Testis (tissue), 3 donors: ENCODE data around the gene ARFGAP3. TPM values are rescaled to one million over a fixed set of nuclear protein-coding genes. Genes with fewer than 3 reads are reported as not detected.

Experiments
- DNase-seq: peaks from one replicate; pipeline ENCODE4 v3.0.0-alpha.2; 2019
- H3K27ac ChIP-seq, 2 donors: fragments of 200-600 bp; sonication (generic); one replicate each; pipeline ENCODE4 v1.5.1; 2019
- H3K27me3 ChIP-seq: fragments of 200-600 bp; sonication (generic); one replicate; pipeline ENCODE4 v1.5.1; 2019
- H3K36me3 ChIP-seq: fragments of 200-600 bp; sonication (generic); one replicate; pipeline ENCODE4 v1.5.1; 2017; ENCODE audit warnings: low read depth; ENCODE audit errors: missing control alignments
- H3K4me1 ChIP-seq: fragments of 200-600 bp; sonication (generic); one replicate; pipeline ENCODE4 v1.5.1; 2019
- H3K4me3 ChIP-seq, 2 donors: fragments of 200-600 bp; sonication (generic); one replicate each; pipeline ENCODE4 v1.5.1; 2017 to 2019
- H3K9me3 ChIP-seq: fragments of 200-600 bp; sonication (generic); one replicate; pipeline ENCODE4 v1.5.1; 2017
- POLR2A ChIP-seq: fragments of 450-650 bp; IDR thresholded peaks from one replicate; pipeline ENCODE4 v1.6.1; 2017; ENCODE audit warnings: antibody characterized with exemption, mild to moderate bottlenecking, moderate library complexity
- WGBS, 2 donors: methylation state at CpG; one replicate each; pipeline ENCODE4 v1.1.5; 2018; 5-methylcytosine and 5-hydroxymethylcytosine counted together
- intact Hi-C: fragments of 100-400 bp; cut with DNase I; formaldehyde crosslinking; loops from one replicate; pipeline ENCODE4 v1.15.1; 2023; ENCODE audit warnings: low total_unique reads
- polyA plus RNA-seq: library from polyadenylated mRNA; stranded (reverse); fragments of 350-450 nt; fragmentation: Illumina TruSeq; extraction: RNeasy Lipid Tissue Mini Kit (QIAGEN cat#74804); gene quantifications from one replicate; pipeline ENCODE4 v1.2.3, GENCODE V29; 2014; ENCODE audit warnings: low read depth, low replicate concordance; ENCODE audit not compliant: insufficient read depth
- total RNA-seq, 2 donors: library from RNA; depleted of rRNA; stranded (reverse); fragments of >200 nt; gene quantifications; one replicate each; pipeline ENCODE4 v1.2.3, GENCODE V29; 2016
- TF ChIP-seq, protein P1 (sequence below), 3 experiments: fragments of 450-650 bp in 2 of 3; fragments of 200-600 bp in 1 of 3; sonication (generic) in 1 of 3; IDR thresholded peaks; one replicate each; pipeline ENCODE4 v1.5.1; 2016 to 2019; ENCODE audit warnings: antibody characterized with exemption in 3 of 3, mild to moderate bottlenecking in 2 of 3, moderate library complexity in 1 of 3

The ARFGAP3 gene
- total and polyA plus RNA-seq, 3 donors from 2014 or later = 50.2 to 82.9 (median 54.1) TPM

DNA sequence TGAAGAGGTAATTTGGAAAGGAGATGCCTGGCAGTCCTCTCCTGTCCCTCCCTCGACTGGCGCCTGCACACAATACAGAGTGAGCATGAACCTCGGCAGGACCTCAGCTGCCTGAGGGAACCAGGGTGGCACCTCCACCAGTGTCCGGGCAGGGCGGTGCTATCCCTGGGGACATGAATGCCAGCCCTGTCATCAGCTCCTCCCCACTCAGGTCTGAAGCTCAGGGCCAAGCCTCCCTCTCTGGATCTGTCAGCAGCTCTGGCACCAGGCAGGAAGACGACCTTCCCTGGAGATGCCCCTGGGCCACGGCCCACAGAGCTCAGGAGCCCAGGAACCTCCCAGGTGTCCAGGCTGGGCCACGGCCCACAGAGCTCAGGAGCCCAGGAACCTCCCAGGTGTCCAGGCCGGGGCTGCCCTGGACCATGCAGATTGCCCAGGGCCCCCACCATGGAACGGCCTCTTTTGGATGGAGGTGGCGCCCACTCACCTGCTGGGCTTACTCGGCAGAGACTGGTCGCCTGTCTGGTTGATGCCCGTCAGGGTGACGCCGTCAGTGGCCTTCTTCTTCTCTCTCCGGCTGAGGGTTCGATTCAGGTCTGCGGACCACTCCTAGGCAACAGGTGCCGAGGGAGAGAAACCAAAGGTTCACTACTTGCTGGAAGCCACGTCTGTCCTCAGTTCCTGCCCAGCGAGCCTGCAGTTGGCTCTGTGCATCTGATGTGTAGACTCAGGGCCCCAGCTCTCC lies 21.7 kb upstream of the ARFGAP3 start:
- no peaks in the 10 kb centered on the region for H3K27me3 ChIP-seq
- intact Hi-C loops = no loop called here
- DNase-seq = no peak
- no peak overlapping the region for H3K4me3 ChIP-seq
- no peak overlapping the region for H3K27ac ChIP-seq
- H3K36me3 ChIP-seq = no peaks in the 10 kb centered on the region
- H3K4me1 ChIP-seq = no peaks in the 10 kb centered on the region
- no peaks in the 10 kb centered on the region for H3K9me3 ChIP-seq
- WGBS, 2 donors = 92 to 96% methylated on average over 10 to 22 of the region's 22 CpGs
- TF ChIP-seq POLR2A = no peak
- TF ChIP-seq, protein P1, sequence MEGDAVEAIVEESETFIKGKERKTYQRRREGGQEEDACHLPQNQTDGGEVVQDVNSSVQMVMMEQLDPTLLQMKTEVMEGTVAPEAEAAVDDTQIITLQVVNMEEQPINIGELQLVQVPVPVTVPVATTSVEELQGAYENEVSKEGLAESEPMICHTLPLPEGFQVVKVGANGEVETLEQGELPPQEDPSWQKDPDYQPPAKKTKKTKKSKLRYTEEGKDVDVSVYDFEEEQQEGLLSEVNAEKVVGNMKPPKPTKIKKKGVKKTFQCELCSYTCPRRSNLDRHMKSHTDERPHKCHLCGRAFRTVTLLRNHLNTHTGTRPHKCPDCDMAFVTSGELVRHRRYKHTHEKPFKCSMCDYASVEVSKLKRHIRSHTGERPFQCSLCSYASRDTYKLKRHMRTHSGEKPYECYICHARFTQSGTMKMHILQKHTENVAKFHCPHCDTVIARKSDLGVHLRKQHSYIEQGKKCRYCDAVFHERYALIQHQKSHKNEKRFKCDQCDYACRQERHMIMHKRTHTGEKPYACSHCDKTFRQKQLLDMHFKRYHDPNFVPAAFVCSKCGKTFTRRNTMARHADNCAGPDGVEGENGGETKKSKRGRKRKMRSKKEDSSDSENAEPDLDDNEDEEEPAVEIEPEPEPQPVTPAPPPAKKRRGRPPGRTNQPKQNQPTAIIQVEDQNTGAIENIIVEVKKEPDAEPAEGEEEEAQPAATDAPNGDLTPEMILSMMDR (IDR thresholded peaks at IDR 0.05) = no peak

DNA sequence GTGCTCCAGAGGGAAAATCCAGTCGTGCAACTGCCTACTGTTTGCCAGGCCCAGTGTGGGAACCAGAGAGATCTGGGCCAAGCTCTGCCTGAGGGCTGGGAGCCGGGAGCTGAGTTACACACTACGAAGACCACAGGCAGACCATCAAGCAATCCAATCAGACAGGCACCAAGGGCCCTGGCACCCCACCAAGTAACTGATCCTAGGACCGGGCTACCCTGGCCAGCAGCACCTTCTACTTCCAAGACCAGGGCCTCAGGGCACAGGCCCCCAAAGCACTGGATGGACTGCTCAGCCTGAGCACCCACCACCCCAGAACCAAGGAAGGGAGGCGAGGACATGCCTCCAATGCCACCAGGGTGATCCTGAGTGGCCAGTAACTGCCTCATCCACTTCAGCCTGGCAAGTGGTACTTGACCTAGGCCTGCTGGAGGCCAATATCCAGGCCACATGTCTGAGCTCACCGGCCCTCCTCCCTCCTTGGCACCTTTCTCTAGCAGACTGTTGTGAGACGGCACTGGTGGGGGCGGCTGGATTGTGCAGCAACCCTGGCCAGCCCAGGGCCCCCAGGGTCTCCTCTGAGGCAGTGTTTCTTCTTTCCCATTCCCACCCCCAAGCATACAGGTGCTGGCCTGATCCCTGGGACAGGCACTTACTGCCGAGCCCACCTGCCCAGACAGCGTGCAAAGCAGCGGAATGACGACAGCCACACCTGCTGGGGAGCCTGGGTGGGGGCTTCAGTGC lies 20.7 kb upstream of the ARFGAP3 start:
- Histone ChIP-seq H3K27ac (no peak overlapping the region), H3K36me3 (no peaks in the 10 kb centered on the region)
- intact Hi-C loops = no loop called here

DNA sequence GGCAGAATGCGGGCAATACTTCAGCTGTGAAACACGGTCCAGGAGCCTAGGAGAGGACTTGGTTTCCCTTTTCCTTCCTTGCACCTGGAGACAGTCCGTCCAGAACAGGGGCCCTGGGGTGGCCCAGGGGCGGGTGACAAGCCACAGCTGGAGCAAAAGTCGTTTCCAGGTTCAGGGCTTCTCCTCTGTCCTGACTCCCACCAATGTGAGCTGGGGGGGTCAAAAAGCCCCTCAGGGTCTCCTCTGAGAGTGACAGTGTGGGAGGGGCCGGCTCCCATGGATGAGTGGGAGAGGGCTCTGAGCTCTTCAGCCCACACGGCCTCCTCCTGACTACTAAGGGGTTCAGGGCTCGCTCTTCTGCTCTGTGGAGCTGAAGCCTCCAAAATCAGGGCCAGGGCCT lies 20.1 kb upstream of the ARFGAP3 start:
- no peak for TF ChIP-seq POLR2A
- TF ChIP-seq, protein P1 (IDR thresholded peaks at IDR 0.05) = no peak
- DNase-seq = no peak
- H3K4me1 ChIP-seq = no peaks in the 10 kb centered on the region
- no peak overlapping the region for H3K4me3 ChIP-seq
- no peaks in the 10 kb centered on the region for H3K27me3 ChIP-seq
- H3K36me3 ChIP-seq = no peaks in the 10 kb centered on the region
- 80 to 87% methylated on average over 7 to 8 of the region's 8 CpGs for WGBS, 2 donors
- no peak overlapping the region for H3K27ac ChIP-seq
- no peaks in the 10 kb centered on the region for H3K9me3 ChIP-seq
- intact Hi-C loops = no loop called here

More for the DNA sequence above, 20.7 kb upstream of the ARFGAP3 start:
- DNase-seq = no peak
- TF ChIP-seq, protein P1 (IDR thresholded peaks at IDR 0.05) = no peak
- no peak for TF ChIP-seq POLR2A
- Histone ChIP-seq H3K27me3 (no peaks in the 10 kb centered on the region), H3K4me1 (no peaks in the 10 kb centered on the region), H3K9me3 (no peaks in the 10 kb centered on the region), H3K4me3 (no peak overlapping the region)
- 83 to 91% methylated on average over 8 to 12 of the region's 12 CpGs for WGBS, 2 donors

DNA sequence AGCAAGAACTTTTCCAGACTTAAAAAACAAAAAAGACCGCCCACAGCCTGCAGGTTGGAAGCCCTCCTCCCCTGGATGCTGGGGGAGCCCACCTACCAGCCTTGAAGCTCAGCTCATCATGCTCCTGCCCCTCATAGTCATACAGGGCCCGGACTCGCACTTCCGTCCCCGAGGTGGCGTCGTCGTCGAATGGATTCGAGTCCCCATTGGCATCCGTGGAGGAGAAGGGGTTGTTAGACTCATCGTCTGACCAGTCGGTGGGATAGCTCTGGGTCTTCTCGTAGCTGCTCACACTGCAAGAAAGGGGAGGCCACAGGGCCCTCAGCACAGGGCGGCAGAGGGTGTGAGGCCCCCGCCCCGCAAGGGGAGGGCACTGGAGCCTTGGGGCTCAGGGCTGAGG lies 19.0 kb upstream of the ARFGAP3 start:
- intact Hi-C loops = no loop called here
- Histone ChIP-seq H3K27me3 (no peaks in the 10 kb centered on the region), H3K4me3 (no peak overlapping the region), H3K36me3 (no peaks in the 10 kb centered on the region), H3K9me3 (no peaks in the 10 kb centered on the region), H3K27ac (no peak overlapping the region), H3K4me1 (no peaks in the 10 kb centered on the region)
- no peak for TF ChIP-seq POLR2A
- TF ChIP-seq, protein P1 (IDR thresholded peaks at IDR 0.05) = no peak
- no peak for DNase-seq
- WGBS, 2 donors = 88 to 95% methylated on average over 14 to 17 of the region's 17 CpGs
